Body of pancreas (tissue), 4 donors: ENCODE measurements around the gene TENM4.

Experiments used
- CTCF ChIP-seq, 7 experiments: fragments of 450-650 bp in 4 of 7; fragments of 200-600 bp in 3 of 7; sonication (generic) in 3 of 7; IDR thresholded peaks; one replicate each; pipeline ENCODE4 v1.5.1; 2016 to 2019; ENCODE audit warnings: antibody characterized with exemption in 7 of 7
- POLR2A ChIP-seq, 3 donors: fragments of 450-650 bp; IDR thresholded peaks; one replicate each; pipeline ENCODE4 v1.6.1; 2016; ENCODE audit warnings: antibody characterized with exemption in 3 of 3, mild to moderate bottlenecking in 2 of 3

- TF ChIP-seq POLR2A (IDR thresholded peaks at IDR 0.05) (no peak), CTCF (IDR thresholded peaks at IDR 0.05) (no peak)
Measured at GRCh38 chr11:79167510-79168188, 273.2 kb downstream of the TENM4 start.
